Bone marrow (tissue), 2 donors: Measurements from ENCODE around the gene GPHN.
"Not testable (repeated sequence)": the region's sequence is repeated elsewhere in the genome, so short reads cannot be mapped to it uniquely, and the experiment has no call there.

Experiments
- DNase-seq, 2 donors: peaks; one replicate each; lab custom pipeline; 2025; lab: John Stamatoyannopoulos, UW

GPHN gene

GRCh38 chr14:66813636-66814035 lies 305.7 kb downstream of the GPHN start:
- no peak for DNase-seq

DNA sequence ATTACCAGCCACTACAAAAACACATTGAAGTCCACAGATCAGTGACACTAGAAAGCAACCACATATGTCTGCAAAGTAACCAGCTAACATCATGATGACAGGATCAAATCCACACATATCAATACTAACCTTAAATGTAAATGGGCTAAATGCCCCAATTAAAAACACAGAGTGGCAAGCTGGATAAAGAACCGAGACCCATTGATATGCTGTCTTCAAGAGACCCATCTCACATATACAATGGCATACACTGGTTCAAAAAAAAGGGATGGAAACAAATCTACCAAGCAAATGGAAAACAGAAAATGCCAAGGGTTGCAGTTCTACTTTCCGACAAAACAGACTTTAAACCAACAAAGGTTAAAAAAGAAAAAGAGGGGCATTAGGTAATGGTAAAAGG lies 307.7 kb downstream of the GPHN start:
- DNase-seq = no peak

DNA sequence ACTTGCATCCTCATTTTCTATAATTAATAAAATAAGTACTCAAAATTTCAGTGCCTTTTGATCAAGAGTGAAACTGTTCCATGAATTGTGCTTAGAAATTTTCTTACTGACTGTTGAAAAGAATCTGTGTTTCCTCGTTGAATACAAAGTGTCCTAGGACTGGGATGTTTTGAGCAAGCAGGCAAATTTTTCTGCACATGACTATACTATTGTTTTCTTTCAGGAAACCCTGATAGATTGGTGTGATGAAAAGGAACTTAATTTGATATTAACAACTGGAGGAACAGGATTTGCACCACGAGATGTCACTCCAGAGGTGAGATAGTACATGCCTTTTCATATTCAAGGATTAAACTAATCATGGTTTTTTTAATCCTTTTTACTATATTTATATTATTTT lies 316.3 kb downstream of the GPHN start:
- no peak for DNase-seq

- DNase-seq = no peak
Measured at GRCh38 chr14:66827182-66827581, 319.2 kb downstream of the GPHN start.

- DNase-seq = no peak
Measured at GRCh38 chr14:66831173-66831572, 323.2 kb downstream of the GPHN start.

GRCh38 chr14:66833816-66834215 lies 325.9 kb downstream of the GPHN start:
- DNase-seq = no peak

- DNase-seq = not testable (repeated sequence)
Measured at GRCh38 chr14:66837436-66837835, 329.5 kb downstream of the GPHN start.

DNA sequence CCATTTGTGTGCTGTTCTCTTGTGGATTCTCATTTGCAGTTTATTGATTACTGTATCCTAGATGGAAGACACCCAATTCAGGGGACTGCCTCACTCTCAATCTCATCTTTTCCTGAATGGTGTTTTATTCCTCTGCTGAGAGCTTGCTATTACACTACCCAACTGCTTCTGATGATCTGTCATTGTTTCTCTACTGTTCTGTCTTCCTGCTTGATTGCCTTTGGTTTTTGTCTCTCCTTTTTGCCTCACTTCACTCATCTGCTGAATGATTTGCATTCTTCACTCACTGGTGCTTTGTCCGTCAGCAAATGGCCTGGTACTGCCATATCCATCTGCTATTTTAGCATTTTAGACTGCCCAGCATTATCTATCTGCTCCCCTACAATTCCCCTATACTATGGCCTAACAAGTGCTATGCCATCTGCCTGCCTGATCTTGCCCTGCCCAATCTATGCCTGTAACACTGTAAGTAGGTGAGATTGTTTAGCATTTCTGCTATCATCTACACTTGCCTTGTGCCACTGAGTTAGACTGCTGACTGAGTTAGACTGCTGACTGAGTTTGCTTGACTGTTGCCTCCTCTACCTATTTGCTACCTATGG lies 335.1 kb downstream of the GPHN start:
- DNase-seq = no peak

DNA sequence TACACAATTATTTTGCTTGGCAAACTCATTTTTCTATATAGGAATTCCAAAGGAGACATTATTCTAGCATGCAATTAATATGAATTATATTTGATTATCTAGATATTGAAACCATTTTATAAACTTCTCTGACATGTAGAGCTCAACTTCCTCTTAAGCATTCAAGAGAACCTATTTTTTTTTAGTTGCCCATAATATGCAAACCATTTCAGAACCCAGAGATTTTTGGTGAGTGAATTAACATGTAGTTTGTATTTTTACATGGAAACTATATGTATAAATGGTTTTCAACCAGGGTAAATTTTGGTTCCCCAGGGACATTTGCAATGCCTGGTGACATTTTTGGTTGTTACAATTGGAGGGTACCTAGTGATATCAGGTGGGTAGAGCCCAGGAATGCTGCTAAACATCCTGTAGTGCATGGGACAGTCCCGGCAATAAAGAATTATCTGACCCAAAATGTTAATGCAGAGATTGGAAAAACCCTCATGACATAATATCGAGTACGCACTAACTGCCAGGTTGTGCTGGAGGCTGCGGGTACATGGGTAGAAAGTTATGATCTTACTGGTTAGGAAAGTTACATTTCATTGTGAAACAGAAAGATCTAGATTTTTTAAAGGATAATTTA lies 342.4 kb downstream of the GPHN start:
- DNase-seq = no peak

GRCh38 chr14:66853311-66853710 lies 345.4 kb downstream of the GPHN start:
- DNase-seq = no peak

DNA sequence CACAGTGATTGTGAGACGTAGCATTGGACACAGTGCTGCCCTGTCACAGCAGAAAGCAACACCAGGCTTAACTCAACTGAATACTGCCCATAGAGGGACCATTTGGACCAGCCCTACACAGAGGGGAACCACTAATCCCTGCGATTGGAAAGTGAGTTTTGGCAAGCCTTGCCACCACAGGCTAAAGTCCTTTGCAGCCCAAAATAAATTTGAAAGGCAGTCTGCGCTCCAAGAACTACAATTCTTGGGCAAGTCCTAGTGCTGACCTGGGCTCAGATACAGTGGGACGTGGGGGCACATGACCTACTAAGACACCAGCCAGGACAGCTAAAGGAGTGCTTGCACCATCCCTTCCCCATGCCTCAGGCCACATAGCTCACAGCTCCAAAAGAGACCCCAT lies 349.9 kb downstream of the GPHN start:
- no peak for DNase-seq

GRCh38 chr14:66859063-66859671 lies 351.2 kb downstream of the GPHN start:
- DNase-seq = no peak

DNA sequence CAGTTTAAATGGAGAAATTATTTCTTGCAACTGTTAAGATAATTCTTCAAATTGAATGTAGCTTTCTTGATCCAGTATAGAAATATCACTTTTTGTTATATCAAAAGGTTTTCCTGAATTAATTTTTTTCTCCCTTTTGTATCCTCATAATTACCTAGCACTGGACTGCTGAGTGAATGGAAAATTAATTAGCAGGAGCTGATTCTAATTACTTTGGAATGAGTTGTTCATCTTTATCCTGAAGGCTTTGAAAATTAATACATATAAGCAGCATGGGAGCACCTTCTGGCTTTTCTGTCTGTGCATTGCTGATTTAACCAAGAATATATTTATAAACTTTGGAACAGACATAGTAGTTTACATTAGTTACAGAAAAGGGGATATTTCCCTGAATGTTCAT lies 373.6 kb downstream of the GPHN start:
- DNase-seq = no peak

DNA sequence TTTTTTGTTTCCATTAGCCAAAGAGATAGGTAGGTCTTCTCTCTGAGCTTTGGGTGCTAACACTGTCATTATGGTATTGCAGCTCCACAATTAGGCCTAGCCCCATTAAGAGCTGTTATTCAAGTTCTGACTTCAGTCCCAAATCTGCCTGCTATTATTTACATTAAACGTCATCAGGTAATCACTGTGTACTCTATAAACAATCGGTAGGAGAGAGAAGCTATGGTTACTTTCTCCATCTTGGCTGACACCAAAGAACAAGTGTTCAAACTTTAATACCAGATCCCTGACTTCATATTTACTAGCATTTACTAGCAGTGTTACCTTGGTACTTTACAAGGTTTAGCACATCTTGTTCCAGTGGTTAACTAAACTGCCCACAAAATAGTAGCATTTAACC lies 376.2 kb downstream of the GPHN start:
- no peak for DNase-seq

GRCh38 chr14:66900719-66901118 lies 392.8 kb downstream of the GPHN start:
- DNase-seq = no peak

GRCh38 chr14:66910311-66910840 lies 402.4 kb downstream of the GPHN start:
- DNase-seq = no peak

DNA sequence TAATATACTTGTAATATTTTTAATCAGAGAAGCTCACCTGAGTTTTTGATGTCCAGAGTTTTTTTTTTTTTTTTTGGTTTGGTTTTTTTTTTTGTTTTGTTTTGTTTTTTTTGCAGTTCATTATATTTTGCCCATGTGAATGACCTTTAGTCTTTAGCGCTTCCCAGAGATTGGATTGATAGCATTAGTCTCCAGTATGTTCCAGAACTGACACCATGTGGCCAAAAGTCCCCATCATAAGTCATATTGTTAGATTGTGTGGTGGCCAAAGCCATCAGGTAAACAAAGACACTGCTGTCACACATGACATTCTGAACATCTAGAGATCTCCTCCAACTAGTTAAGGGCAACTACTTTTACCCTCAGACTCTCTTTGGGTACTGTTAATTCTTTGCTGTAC lies 408.5 kb downstream of the GPHN start:
- no peak for DNase-seq

- DNase-seq = no peak
Measured at GRCh38 chr14:66918527-66918926, 410.6 kb downstream of the GPHN start.

DNA sequence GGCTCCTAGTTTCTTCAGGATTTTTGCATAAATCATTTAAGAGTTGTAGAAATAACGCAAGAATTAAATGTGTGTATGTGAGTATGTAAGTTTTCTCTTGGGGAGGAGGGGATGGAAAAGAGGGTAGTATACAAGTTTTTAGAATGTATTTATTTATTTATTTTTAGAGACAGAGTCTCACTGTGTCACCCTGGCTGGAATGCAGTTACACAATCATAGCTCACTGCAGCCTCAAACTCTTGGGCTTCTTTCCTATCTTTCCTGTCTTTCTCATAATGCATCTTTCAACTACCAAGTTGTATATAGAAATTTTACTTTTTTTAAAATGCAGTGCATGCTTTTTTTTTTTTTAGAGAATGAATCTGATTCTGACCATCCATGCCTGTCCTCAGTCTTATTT lies 412.2 kb downstream of the GPHN start:
- DNase-seq = no peak

DNA sequence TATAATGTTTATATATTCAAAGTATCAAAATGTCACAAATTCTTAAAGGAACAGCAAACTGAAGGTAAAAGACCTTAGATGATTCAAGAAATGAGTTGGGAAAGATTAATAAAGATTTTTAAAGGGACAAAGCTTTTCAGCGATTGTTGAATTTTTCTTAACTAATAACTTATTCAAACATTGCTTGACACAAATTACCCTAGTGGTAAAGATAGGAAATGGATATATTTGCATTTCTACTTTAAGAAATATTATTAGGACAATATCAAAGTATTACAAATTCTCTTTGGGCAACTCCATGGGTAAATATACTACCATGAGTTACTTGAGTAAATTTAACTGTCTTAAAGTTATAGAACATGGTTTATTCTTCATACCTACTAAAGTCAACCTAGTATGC lies 415.3 kb downstream of the GPHN start:
- DNase-seq = no peak

DNA sequence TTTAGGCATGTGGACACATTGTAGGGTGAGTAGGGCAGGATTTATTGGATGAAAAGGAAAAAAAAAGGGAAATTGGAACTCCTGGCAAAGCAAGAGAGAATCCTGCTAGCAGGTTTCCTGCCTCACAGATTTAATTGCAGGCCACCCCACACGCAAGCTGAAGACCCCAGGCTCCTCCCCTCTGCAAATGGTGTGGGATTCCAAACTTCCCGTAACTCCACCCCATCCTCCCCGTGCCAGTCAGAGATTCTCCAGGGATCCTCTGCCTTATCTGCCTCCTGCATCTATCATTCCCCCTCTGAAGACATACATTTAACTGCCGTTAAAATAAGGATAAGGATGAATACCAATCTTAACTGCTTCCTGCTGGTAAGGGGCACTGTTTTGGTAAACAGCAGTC lies 431.5 kb downstream of the GPHN start:
- DNase-seq = no peak

GRCh38 chr14:66944872-66945271 lies 436.9 kb downstream of the GPHN start:
- DNase-seq = no peak

DNA sequence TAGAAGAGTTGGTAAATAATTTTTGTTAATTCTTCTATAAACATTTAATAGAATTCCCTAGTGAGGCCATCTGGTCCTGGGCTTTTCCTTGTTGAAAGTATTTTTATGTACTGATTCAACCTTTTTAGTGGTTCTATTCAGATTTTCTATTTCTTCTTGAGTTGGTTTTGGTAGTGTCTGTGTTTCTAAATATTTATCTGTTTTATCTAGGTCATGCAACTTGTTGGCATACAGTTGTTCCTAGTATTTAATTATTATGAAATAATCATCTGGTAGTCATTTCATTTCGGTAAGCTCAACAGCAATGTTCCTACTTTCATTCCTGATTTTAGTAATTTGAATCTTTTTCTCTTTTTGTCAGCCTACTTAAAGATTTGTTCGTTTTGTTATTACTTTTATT lies 447.2 kb downstream of the GPHN start:
- no peak for DNase-seq
